HL-60 (cell line): ENCODE results near the gene YKT6.

Experiments used
- GABPA ChIP-seq: IDR thresholded peaks from 2 replicates; pipeline ENCODE4 v1.6.1; 2012; ENCODE audit warnings: low read depth
- SPI1 ChIP-seq: IDR thresholded peaks from 2 replicates; pipeline ENCODE4 v1.6.1; 2012; ENCODE audit warnings: low read depth, mild to moderate bottlenecking, borderline replicate concordance
- TF ChIP-seq, protein P1 (sequence below): IDR thresholded peaks from one replicate; pipeline ENCODE4 v1.5.1; 2011; ENCODE audit warnings: low read length, control low read depth, inconsistent platforms; ENCODE audit not compliant: insufficient read depth

DNA sequence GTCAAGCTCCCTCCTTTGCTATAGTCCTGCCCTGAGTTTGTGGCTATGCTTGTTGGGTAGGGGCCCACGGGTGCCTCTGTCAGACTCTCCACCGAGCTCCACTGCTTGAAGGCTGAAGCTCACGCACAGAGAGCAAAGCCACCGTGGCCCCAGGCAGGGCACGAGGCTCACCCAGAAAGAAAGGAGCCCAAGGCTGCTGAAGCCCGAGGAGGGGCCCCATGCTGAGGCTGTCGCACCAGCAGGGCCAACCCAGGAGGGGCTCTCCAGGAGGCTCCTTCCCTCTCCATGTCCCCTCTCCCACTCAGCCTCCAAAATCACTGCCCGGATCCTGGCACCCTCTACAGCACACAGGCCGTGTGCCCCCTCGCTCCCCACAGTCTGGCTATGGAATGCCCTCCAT is 50.5 kb downstream of the YKT6 start:
- TF ChIP-seq, protein P1, sequence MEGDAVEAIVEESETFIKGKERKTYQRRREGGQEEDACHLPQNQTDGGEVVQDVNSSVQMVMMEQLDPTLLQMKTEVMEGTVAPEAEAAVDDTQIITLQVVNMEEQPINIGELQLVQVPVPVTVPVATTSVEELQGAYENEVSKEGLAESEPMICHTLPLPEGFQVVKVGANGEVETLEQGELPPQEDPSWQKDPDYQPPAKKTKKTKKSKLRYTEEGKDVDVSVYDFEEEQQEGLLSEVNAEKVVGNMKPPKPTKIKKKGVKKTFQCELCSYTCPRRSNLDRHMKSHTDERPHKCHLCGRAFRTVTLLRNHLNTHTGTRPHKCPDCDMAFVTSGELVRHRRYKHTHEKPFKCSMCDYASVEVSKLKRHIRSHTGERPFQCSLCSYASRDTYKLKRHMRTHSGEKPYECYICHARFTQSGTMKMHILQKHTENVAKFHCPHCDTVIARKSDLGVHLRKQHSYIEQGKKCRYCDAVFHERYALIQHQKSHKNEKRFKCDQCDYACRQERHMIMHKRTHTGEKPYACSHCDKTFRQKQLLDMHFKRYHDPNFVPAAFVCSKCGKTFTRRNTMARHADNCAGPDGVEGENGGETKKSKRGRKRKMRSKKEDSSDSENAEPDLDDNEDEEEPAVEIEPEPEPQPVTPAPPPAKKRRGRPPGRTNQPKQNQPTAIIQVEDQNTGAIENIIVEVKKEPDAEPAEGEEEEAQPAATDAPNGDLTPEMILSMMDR = no peak
- no peak for TF ChIP-seq GABPA
- no peak for TF ChIP-seq SPI1
